Activated naive CD4-positive, alpha-beta T cell treated with anti-CD3 and anti-CD28 coated beads, Interleukin-2, amount 10 ng/mL, durations not matched to agents 7 days and 5 days (primary cell): ENCODE measurements around the gene NCK2.

Source experiments
- CTCF ChIA-PET: fragments of 350-600 bp; sonication (Branson Sonifier 250); formaldehyde crosslinking; loops from one replicate; lab custom pipeline; 2021; ENCODE audit warnings: antibody characterized with exemption; lab: Charles Lee
- DNase-seq: peaks from one replicate; pipeline ENCODE4 v3.0.0-alpha.2; 2020
- H3K27ac Mint-ChIP-seq: one replicate; pipeline ENCODE4 v1.8.0; 2021; ENCODE audit warnings: mild to moderate bottlenecking, moderate library complexity, mixed read lengths
- H3K27me3 Mint-ChIP-seq: one replicate; pipeline ENCODE4 v1.8.0; 2021; ENCODE audit warnings: mild to moderate bottlenecking, mixed read lengths
- H3K36me3 Mint-ChIP-seq: one replicate; pipeline ENCODE4 v1.8.0; 2021; ENCODE audit warnings: mixed read lengths
- H3K4me1 Mint-ChIP-seq: one replicate; pipeline ENCODE4 v1.8.0; 2021; ENCODE audit warnings: mixed read lengths
- H3K4me3 Mint-ChIP-seq: one replicate; pipeline ENCODE4 v1.8.0; 2021; ENCODE audit warnings: mild to moderate bottlenecking, moderate library complexity, mixed read lengths
- H3K9me3 Mint-ChIP-seq: one replicate; pipeline ENCODE4 v1.8.0; 2021; ENCODE audit warnings: mixed read lengths

The NCK2 gene

DNA sequence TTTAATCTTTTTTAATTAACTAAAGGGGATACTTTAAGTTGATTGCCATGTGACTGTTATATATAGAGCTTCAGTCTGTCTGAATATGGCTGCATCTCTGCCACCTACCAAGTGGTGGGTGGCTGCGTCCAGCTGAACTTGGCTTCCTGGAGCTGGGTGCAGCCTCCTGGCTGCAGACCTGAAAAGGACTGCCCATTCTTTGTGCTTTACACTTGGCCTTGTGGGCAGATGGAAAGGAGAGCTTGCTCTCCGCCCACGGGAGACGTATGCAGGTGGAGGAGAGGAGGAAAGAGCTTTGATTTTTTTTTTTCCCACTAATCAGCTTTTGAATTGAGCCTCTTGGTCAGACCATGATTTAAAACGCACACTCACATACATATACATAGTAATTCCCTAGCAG, 34.7 kb downstream of the NCK2 start:
- no peak for DNase-seq
- H3K36me3 Mint-ChIP-seq = peaks cover 55% of the 10 kb centered on the region
- CTCF ChIA-PET = interaction anchor here (1.4 to 2.6 kb wide), 2 partner anchors 8 to 203 kb away, joined by 5 to 12 read pairs; no protein-coding TSS in a partner anchor
- H3K27me3 Mint-ChIP-seq = no peaks in the 10 kb centered on the region
- H3K9me3 Mint-ChIP-seq = no peaks in the 10 kb centered on the region
- no peak overlapping the region for H3K4me3 Mint-ChIP-seq
- peaks cover 94% of the 10 kb centered on the region for H3K4me1 Mint-ChIP-seq
- H3K27ac Mint-ChIP-seq = peak overlapping the region; percentile 67

DNA sequence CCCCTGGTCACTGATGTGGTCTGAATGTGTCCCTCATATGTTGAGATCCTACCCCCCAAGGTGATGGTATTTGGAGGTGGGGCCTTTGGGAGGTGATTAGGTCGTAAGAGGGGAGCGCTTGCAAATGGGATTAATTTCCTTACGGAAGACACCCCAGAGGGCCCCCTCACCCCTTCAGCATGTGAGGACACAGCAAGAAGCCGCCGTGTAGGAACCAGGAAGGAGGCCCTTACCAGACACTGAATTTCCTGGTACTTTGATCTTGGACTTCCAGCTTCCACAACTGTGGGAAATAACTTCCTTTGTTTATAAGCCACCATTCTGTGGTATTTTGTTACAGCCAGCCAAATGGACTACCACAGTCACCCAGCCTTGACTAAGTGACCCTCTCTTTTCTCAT, 35.9 kb downstream of the NCK2 start:
- Mint-ChIP-seq H3K9me3 (no peaks in the 10 kb centered on the region), H3K4me3 (no peak overlapping the region), H3K4me1 (peaks cover 93% of the 10 kb centered on the region), H3K36me3 (peaks cover 48% of the 10 kb centered on the region), H3K27ac (no peak overlapping the region), H3K27me3 (no peaks in the 10 kb centered on the region)
- no peak for DNase-seq
- CTCF ChIA-PET = no interaction called here

DNA sequence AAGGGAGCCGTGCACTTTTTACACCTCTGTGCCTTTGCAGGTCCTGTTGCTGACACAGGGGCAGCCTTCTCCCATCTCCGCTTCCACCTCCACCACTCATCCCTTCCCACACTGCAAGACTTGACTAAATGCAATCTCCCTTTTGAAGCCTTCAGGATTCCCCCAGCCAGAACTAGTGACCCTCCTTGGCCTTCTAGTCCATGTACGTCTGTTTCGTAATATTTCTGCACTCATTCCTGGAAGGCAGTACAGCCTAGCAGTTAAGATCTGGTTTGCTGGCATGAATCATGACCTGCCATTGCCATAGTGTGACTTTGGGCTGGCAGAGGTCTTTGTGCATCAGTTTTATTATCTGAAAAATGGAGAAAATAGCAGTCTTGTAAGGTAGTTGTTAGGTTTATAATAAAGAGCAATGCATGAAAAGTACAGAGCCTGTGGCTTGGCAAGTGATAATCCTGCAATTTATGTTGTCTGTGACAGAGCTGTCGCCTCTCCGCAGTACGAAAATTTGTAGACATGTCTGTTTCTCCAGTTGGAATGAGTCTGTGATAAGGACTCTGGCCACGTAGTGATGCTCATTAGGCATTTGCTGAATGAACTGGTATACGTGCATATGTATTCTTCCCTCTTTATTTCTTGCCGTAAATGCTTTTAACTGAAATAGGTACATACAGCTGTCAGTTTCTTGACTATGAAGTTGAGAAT, 36.7 kb downstream of the NCK2 start:
- Mint-ChIP-seq H3K36me3 (peaks cover 50% of the 10 kb centered on the region), H3K9me3 (no peaks in the 10 kb centered on the region), H3K27ac (no peak overlapping the region), H3K27me3 (no peaks in the 10 kb centered on the region), H3K4me1 (peaks cover 93% of the 10 kb centered on the region), H3K4me3 (no peak overlapping the region)
- CTCF ChIA-PET = interaction anchor here (0.6 to 2.9 kb wide), 4 partner anchors 17 to 189 kb away, joined by 4 to 12 read pairs (median 4); no protein-coding TSS in a partner anchor
- no peak for DNase-seq

DNA sequence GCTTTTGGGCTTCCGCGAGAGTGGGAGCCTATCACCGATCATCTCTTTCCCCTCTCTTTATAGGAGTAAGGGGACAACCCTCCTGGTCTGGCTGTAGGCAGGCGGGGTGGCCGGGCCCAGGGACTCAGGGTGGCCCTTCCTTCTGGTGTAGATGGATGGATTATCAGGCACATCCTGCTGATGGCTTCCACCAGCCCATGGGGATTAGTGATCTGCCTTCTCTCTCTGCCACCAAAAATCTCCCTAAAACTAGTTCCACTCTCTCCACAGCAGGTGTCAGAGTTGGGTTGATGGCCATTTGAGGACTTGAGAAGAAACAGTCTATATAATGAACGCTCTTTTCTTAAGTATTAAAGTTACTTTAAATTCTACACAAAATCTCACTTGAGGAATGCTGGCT, 37.4 kb downstream of the NCK2 start:
- Mint-ChIP-seq H3K4me3 (peak overlapping the region; percentile 44), H3K27me3 (no peaks in the 10 kb centered on the region), H3K4me1 (peaks cover 93% of the 10 kb centered on the region), H3K27ac (peak overlapping the region; percentile 82), H3K9me3 (no peaks in the 10 kb centered on the region), H3K36me3 (peaks cover 52% of the 10 kb centered on the region)
- DNase-seq = no peak
- CTCF ChIA-PET = interaction anchor here (0.6 to 2.9 kb wide), 11 partner anchors 10 to 320 kb away, joined by 3 to 12 read pairs (median 4); no protein-coding TSS in a partner anchor

DNA sequence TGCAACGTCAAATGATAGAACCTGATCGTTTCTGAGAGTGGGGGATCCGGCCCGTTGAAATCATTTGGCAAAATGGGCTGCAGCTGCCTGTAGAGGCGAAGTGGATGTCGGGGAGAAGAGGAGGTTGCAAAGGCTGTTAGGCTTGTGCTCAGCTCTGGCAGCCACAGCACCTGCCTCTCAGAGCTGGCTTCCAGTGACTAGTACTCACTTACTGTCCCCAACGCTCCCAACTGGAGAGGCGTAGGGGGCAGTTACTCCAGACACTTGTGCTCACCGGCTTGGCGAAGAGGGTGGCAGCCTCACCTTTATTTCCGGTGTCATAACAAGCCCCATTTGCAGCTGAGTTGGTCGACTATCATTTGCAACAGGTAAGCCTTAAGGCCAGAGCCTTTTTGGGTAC, 37.9 kb downstream of the NCK2 start:
- Mint-ChIP-seq H3K4me3 (peak overlapping the region; percentile 44), H3K4me1 (peaks cover 93% of the 10 kb centered on the region), H3K36me3 (peaks cover 52% of the 10 kb centered on the region), H3K27me3 (no peaks in the 10 kb centered on the region), H3K9me3 (no peaks in the 10 kb centered on the region), H3K27ac (peak overlapping the region; percentile 82)
- no peak for DNase-seq
- CTCF ChIA-PET = interaction anchor here (0.6 to 2.9 kb wide), 14 partner anchors 9 to 359 kb away, joined by 3 to 12 read pairs (median 4); no protein-coding TSS in a partner anchor

DNA sequence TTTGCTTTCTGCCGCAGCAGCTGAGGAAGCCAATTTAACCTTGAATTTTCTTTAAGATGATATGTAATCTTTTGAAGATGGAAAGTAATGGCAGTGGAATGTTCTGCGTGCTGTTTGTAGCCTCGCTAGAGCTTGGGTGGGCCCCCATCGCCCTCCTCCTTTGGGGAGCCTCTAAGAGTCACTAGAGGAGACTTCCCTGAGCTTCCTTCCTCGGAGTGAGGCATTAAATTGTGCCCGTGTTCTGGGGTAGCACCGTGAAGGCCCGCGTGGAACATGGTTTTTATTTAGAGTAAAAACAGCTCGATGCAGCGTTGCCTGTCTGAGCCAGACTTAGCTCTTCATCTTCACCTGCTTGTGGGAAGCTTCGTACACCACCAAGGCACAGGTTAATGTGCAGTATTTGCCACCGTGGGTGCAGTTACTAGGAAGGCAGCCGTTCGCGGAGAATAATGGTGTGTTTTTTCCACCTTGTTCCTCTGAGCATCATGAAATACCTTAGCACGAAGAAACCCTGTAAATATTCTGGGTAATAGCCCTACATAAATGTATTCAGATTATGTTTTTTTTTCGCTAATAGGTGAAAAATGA, 38.5 kb downstream of the NCK2 start:
- no peak for DNase-seq
- peak overlapping the region; percentile 44 for H3K4me3 Mint-ChIP-seq

DNA sequence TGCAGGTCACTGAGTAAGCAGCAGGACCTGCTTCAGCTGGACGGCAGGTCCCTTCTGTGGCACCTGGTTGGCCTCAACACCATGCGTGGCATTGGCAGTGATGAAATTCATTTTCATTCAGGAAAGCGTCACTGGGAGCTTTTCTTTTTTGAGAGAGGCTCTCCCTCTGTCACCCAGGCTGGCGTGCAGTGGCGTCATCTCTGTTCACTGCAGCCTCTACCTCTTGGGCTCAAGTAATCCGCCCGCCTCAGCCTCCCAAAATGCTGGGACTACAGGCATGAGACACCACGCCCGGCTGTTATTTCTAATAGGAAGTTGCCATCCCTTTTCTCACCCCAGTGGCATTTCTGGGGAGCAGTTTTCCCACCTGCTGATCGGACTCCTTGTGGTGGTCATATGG, 39.3 kb downstream of the NCK2 start:
- Mint-ChIP-seq H3K27me3 (no peaks in the 10 kb centered on the region), H3K4me1 (peaks cover 95% of the 10 kb centered on the region), H3K4me3 (no peak overlapping the region), H3K27ac (peak overlapping the region; percentile 61), H3K9me3 (no peaks in the 10 kb centered on the region), H3K36me3 (peaks cover 47% of the 10 kb centered on the region)
- CTCF ChIA-PET = interaction anchor here (0.8 to 2.9 kb wide), 4 partner anchors 15 to 311 kb away, joined by 3 to 12 read pairs (median 8); no protein-coding TSS in a partner anchor
- DNase-seq = no peak

More for the DNA sequence above, 38.5 kb downstream of the NCK2 start:
- no peaks in the 10 kb centered on the region for H3K9me3 Mint-ChIP-seq
- H3K4me1 Mint-ChIP-seq = peaks cover 93% of the 10 kb centered on the region
- CTCF ChIA-PET = interaction anchor here (0.6 to 2.9 kb wide), 14 partner anchors 8 to 359 kb away, joined by 3 to 12 read pairs (median 4); no protein-coding TSS in a partner anchor
- peak overlapping the region; percentile 82 for H3K27ac Mint-ChIP-seq
- peaks cover 51% of the 10 kb centered on the region for H3K36me3 Mint-ChIP-seq
- no peaks in the 10 kb centered on the region for H3K27me3 Mint-ChIP-seq

DNA sequence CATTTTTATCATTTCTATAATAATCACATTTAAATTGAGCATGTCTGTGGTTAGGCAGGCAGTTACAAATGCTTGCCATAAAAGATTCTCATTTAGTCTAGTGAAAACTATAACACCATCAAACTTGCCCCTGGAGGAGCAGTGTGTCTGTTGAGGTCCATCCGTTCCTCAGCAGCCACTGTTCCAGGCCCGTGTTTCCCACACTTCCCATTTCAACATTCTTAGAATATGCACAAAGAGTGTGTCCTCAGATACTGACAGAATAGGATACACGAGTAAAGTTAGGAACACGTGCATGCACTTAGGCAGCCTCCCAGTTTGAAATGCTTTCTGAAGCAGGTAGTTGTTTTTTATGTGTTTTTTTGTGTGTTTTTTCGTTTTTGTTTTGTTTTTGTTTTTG, 39.9 kb downstream of the NCK2 start:
- Mint-ChIP-seq H3K27me3 (no peaks in the 10 kb centered on the region), H3K4me1 (peaks cover 97% of the 10 kb centered on the region), H3K9me3 (no peaks in the 10 kb centered on the region), H3K4me3 (no peak overlapping the region), H3K27ac (no peak overlapping the region), H3K36me3 (peaks cover 43% of the 10 kb centered on the region)
- no peak for DNase-seq
- CTCF ChIA-PET = no interaction called here

DNA sequence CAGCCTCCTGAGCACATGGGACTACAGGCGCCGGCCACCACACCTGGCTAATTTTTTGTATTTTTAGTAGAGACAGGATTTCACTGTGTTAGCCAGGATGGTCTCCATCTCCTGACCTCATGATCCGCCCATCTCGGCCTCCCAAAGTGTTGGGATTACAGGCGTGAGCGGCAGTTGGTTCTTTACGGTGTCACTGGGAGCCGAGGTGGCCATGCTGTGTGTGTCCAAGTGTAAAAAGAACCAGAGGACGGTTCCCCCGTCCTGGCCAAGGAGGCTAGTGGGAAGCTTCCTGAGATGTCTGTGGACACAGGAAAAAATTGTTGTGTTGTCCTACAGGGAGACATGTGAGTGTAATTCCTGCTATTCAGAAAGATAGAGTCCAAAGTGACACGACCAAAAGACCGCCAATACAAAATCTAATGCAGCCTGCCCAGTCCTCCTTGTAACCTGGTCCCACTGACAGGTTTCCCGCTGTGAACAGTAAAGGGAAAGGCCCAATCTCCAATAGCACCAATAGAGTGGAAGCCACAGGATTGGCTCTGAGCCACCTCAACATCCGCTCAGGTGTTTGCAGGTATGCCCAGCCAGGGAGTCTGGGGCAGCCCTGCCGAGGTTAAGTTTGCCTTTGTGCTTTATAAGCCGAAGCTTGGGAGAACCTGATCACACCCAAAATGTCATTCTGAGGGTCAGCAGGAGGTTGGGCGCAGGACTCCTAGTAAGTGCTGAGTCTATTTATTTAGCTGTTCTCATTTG, 40.6 kb downstream of the NCK2 start:
- no peak for DNase-seq

DNA sequence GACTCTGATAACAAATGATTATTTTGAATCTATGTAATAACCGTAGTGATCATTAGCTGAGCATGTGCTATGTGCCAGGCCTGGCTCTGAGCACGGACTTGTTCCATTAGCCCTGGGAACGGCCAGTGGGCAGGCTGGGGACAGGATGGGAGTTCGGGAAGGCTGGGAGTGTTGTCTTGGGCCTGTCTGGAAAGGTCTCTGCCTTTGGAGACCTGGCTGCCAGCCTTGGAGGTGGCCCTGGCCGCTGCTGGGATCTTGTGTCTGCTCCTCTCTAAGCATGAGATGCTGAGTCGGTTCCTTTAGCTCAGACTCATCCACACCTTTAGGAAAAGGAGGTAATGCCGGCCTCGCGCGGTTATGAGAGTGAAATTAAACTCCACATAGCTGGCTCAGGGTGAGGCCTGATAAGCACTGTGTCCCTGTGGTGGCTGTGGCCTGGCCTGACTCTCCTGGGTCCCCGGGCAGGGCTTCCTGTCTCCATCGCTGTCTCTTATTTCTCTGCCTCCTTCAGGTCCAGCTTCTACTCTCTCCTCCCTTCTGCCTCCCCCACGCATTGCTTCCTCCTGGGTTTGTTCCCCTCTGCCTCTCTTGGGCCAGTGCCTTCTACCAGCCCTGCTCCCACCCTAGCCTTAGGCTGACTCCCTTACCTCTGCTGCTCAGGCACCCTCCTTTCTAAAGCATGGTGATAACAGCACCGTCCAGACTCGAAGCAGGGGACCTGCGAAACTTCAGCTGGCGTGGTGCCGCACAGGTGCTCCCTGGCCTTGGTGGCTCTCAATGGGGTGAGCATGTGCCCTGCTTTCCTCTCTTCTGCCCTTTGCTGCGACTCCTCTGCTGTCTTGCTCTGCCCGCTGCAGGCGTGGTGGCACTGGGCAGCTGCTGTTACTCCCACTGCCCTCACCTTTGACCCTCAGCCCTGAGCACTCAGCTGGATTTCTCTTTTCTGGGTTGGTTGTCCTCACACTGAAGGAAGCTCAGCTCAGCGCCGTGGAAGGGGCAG, 41.8 kb downstream of the NCK2 start:
- no peak overlapping the region for H3K4me3 Mint-ChIP-seq
- H3K9me3 Mint-ChIP-seq = no peaks in the 10 kb centered on the region
- H3K36me3 Mint-ChIP-seq = peaks cover 43% of the 10 kb centered on the region
- peak; percentile 47 for DNase-seq
- no peaks in the 10 kb centered on the region for H3K27me3 Mint-ChIP-seq
- H3K4me1 Mint-ChIP-seq = peaks cover 98% of the 10 kb centered on the region
- peak overlapping the region; percentile 81 for H3K27ac Mint-ChIP-seq
- CTCF ChIA-PET = interaction anchor here (0.6 to 1.5 kb wide), 6 partner anchors 8 to 261 kb away, joined by 3 to 12 read pairs (median 3); no protein-coding TSS in a partner anchor

More for the DNA sequence above, 40.6 kb downstream of the NCK2 start:
- Mint-ChIP-seq H3K9me3 (no peaks in the 10 kb centered on the region), H3K27me3 (no peaks in the 10 kb centered on the region), H3K4me3 (no peak overlapping the region), H3K4me1 (peaks cover 98% of the 10 kb centered on the region), H3K27ac (no peak overlapping the region), H3K36me3 (peaks cover 43% of the 10 kb centered on the region)
- CTCF ChIA-PET = no interaction called here

DNA sequence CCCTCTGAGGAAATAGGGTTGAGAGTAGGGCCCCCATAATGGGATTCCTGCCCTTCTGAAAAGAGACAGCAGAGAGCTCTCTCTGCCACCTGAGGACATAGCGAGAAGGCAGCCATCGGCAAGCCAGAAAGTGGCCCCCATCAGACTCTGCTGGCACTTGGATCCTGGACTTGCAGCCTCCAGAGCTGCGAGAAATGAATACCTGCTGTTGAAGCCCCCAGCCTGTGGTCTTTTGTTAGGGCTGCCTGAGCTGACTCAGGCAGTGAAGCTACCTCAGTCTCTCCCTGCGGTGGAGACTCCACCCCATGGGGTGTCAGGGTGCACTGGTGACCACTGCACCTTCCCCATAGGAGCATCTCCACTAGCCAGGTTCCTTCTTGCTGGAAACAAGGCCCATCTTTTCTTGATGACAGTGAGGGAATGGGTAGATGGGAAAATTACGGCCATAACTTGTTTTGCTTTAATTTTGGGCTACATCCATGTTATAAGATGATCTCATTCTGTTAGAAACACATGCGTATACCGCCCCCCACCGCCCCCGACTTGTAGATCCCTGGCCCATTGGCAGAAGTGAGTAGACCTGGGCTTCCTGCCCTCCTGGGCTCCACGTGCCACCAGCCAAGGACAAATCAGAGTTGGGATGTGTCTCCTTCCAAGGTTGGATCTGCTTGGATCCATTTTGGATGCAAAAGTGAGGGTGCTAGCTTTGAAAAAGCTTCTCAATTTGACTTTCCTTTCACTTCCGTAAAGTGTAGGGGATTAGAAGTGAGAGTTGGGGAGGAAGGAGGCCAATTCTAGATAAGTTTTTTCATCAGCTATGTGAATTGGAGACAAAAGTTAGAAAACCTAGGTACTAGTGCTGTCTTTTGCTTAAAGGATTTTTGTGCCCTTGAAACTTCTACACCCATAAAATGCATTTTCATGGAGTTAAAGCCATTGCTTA, 42.9 kb downstream of the NCK2 start:
- H3K27me3 Mint-ChIP-seq = no peaks in the 10 kb centered on the region
- peaks cover 98% of the 10 kb centered on the region for H3K4me1 Mint-ChIP-seq
- H3K4me3 Mint-ChIP-seq = no peak overlapping the region
- DNase-seq = no peak
- CTCF ChIA-PET = interaction anchor here (1.1 to 1.5 kb wide), 6 partner anchors 9 to 41 kb away, joined by 3 to 12 read pairs (median 3); no protein-coding TSS in a partner anchor
- no peaks in the 10 kb centered on the region for H3K9me3 Mint-ChIP-seq
- H3K27ac Mint-ChIP-seq = peak overlapping the region; percentile 81
- peaks cover 44% of the 10 kb centered on the region for H3K36me3 Mint-ChIP-seq

DNA sequence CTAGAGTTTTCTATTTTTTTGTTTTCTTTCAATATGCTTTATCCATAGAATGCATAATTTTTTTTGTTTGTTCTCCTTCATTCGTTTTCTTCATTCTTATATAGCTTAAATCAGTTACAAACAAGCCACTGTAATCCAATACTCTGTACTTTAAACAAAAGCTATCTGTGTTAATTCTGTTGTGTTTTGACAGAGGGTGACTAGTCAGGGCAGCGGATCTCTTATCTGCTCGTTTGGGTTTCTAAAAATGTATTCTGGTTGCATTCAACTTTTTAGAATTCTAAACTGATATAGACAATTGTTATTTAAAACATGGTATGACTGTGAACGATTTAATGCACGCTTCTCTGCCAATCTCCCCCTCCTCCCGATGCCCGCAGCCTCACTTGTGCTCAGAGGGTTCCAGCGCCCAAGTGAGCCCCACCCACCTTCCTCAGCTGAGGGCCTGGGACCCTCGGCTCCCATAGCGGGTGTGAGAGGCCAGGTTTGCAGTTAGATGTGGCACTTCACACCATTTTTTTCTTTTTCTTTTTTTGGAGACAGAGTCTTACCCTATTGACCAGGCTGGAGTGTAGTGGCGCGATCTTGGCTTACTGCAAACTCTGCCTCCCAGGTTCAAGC, 44.1 kb downstream of the NCK2 start:
- Mint-ChIP-seq H3K4me1 (peaks cover 98% of the 10 kb centered on the region), H3K9me3 (no peaks in the 10 kb centered on the region), H3K27me3 (no peaks in the 10 kb centered on the region), H3K4me3 (no peak overlapping the region), H3K36me3 (peaks cover 47% of the 10 kb centered on the region), H3K27ac (peak overlapping the region; percentile 96)
- DNase-seq = no peak
- CTCF ChIA-PET = interaction anchor here (1.1 to 1.3 kb wide), 4 partner anchors 11 to 39 kb away, joined by 3 to 6 read pairs (median 3); no protein-coding TSS in a partner anchor
